K562 (cell line): Measurements from ENCODE around the gene KCNA10. TPM values are rescaled to one million over a fixed set of nuclear protein-coding genes. Genes with fewer than 3 reads are reported as not detected.

Experiments used
- ATAC-seq: fragments of 200-7000 bp; cut with Tn5 transposase; 3 replicates; pipeline ENCODE4 v1.9.1; 2020; ENCODE audit warnings: moderate library complexity
- BruUV-seq: library from RNA; stranded (reverse); fragments of 400-500 nt; replicated peaks from 2 replicates; lab custom pipeline; 2021; lab: Mats Ljungman, UMichigan
- CTCF ChIA-PET: fragments of 300-600 bp; formaldehyde crosslinking; extraction: SDS; loops from one replicate; lab custom pipeline; 2021; ENCODE audit warnings: low intra/inter-chr PET ratio; lab: Yijun Ruan, JAX
- POLR2A ChIA-PET: fragments of 300-600, 350-650 bp; sonication (Branson Sonifier 250); formaldehyde crosslinking; extraction: SDS; loops from one replicate; lab custom pipeline; 2021; ENCODE audit warnings: antibody characterized with exemption, inconsistent platforms; lab: Yijun Ruan, JAX
- DNase-seq, 4 experiments: peaks; one replicate each; pipeline versions ENCODE4 v3.0.0 to v3.0.0-alpha.2; 2011 to 2018; ENCODE audit warnings: low spot score in 3 of 4, mixed read lengths in 3 of 4; ENCODE audit errors: extremely low read depth in 1 of 4
- FAIRE-seq: peaks from 2 replicates; lab custom pipeline; 2011; peaks lifted over from hg19 to GRCh38; lab: Jason Lieb, UNC
- H2AFZ ChIP-seq: 2 replicates; pipeline ENCODE4 v1.6.0; 2011; ENCODE audit warnings: low read depth, low read length, control low read depth, inconsistent platforms
- H3K27ac ChIP-seq: fragments of 200-600 bp; 3 replicates; pipeline ENCODE4 v1.8.0; 2011; ENCODE audit warnings: low read depth, mild to moderate bottlenecking, control low read depth, inconsistent platforms, low read length, moderate library complexity, mixed read lengths; ENCODE audit errors: extremely low read depth
- H3K27me3 ChIP-seq, 2 experiments: fragments of 300-600 bp in 1 of 2; 2 replicates in 1 of 2; 3 replicates in 1 of 2; pipeline versions ENCODE4 v1.6.0 to v1.8.0; 2011; ENCODE audit warnings: inconsistent platforms in 2 of 2, low read length in 2 of 2, mild to moderate bottlenecking in 1 of 2, mixed read lengths in 1 of 2, moderate library complexity in 1 of 2; ENCODE audit not compliant: control insufficient read depth in 2 of 2, insufficient read depth in 2 of 2
- H3K36me3 ChIP-seq: fragments of 300-600 bp; 3 replicates; pipeline ENCODE4 v1.8.0; 2011; ENCODE audit warnings: mild to moderate bottlenecking, low read length, inconsistent platforms; ENCODE audit not compliant: control insufficient read depth, insufficient read depth
- H3K4me1 ChIP-seq, 2 experiments: fragments of 200-600 bp in 1 of 2; replicated peaks in 1 of 2; 2 replicates in 1 of 2; 3 replicates in 1 of 2; pipeline versions ENCODE4 v1.5.1 to v1.8.0; 2011; ENCODE audit warnings: inconsistent platforms in 2 of 2, low read length in 2 of 2, mild to moderate bottlenecking in 1 of 2, mixed read lengths in 1 of 2, moderate library complexity in 1 of 2; ENCODE audit not compliant: control insufficient read depth in 2 of 2, insufficient read depth in 2 of 2
- H3K4me2 ChIP-seq: 2 replicates; pipeline ENCODE4 v1.6.1; 2011; ENCODE audit warnings: low read length, control low read depth, inconsistent platforms, mixed read lengths; ENCODE audit not compliant: insufficient read depth
- H3K4me3 ChIP-seq: fragments of 200-600 bp; sonication (generic), shearing (Covaris generic); 2 replicates; pipeline ENCODE4 v1.5.1; 2016; ENCODE audit warnings: control low read depth, inconsistent platforms
- H3K79me2 ChIP-seq: fragments of 200-600 bp; 3 replicates; pipeline ENCODE4 v1.8.0; 2011; ENCODE audit warnings: low read length, inconsistent platforms; ENCODE audit not compliant: control insufficient read depth, insufficient read depth
- H3K9ac ChIP-seq, 2 experiments: 2 replicates each; pipeline versions ENCODE4 v1.6.0 to v1.6.1; 2011; ENCODE audit warnings: low read depth in 2 of 2, low read length in 2 of 2, control low read depth in 1 of 2, inconsistent platforms in 1 of 2, mild to moderate bottlenecking in 1 of 2, mixed read lengths in 1 of 2; ENCODE audit not compliant: insufficient read depth in 1 of 2
- H3K9me1 ChIP-seq: one replicate; pipeline ENCODE4 v1.6.0; 2011; ENCODE audit warnings: inconsistent platforms, mild to moderate bottlenecking, low read length, moderate library complexity; ENCODE audit not compliant: control insufficient read depth, insufficient read depth
- H3K9me3 ChIP-seq: replicated peaks from 2 replicates; pipeline ENCODE4 v1.5.1; 2011; ENCODE audit warnings: low read depth, low read length, inconsistent platforms; ENCODE audit not compliant: control insufficient read depth, insufficient read depth
- H4K20me1 ChIP-seq: replicated peaks from 2 replicates; pipeline ENCODE4 v1.6.1; 2011; ENCODE audit warnings: low read length, inconsistent platforms, mixed read lengths; ENCODE audit not compliant: control insufficient read depth, insufficient read depth
- CTCFL ChIP-seq: IDR thresholded peaks from 2 replicates; pipeline ENCODE4 v1.6.1; 2011; ENCODE audit warnings: borderline replicate concordance, low read depth, mild to moderate bottlenecking, moderate library complexity, low read length; ENCODE audit not compliant: insufficient read depth, poor library complexity, severe bottlenecking
- GABPB1 ChIP-seq: sonication (generic); formaldehyde crosslinking; IDR thresholded peaks from 2 replicates; pipeline ENCODE4 v1.8.0; 2022; ENCODE audit warnings: mild to moderate bottlenecking, missing genetic modification reagents
- HDAC1 ChIP-seq, 2 experiments: fragments of 450-650 bp; IDR thresholded peaks; 2 replicates each; pipeline ENCODE4 v1.6.1; 2016 to 2017; ENCODE audit warnings: inconsistent platforms in 1 of 2, mild to moderate bottlenecking in 1 of 2, moderate library complexity in 1 of 2
- JUNB ChIP-seq: fragments of 450-650 bp; formaldehyde crosslinking; conservative IDR thresholded peaks from 2 replicates; pipeline ENCODE4 v1.4.0; 2020; ENCODE audit warnings: mild to moderate bottlenecking
- KDM1A ChIP-seq, 2 experiments: fragments of 450-650 bp; IDR thresholded peaks; 2 replicates each; pipeline ENCODE4 v1.6.1; 2016; ENCODE audit warnings: mild to moderate bottlenecking in 2 of 2
- KLF16 ChIP-seq: IDR thresholded peaks from 2 replicates; pipeline ENCODE4 v1.6.1; 2016; ENCODE audit warnings: antibody characterized with exemption
- PHTF2 ChIP-seq: fragments of 250-450 bp; sonication (Bioruptor Pico); IDR thresholded peaks from 2 replicates; pipeline ENCODE4 v1.5.0; 2021; ENCODE audit warnings: mild to moderate bottlenecking
- SMARCB1 ChIP-seq: IDR thresholded peaks from 2 replicates; pipeline ENCODE4 v1.6.1; 2011; ENCODE audit warnings: improper control_type of control experiment, low read depth; ENCODE audit not compliant: insufficient read length
- SRSF9 ChIP-seq: fragments of 200-400 bp; formaldehyde crosslinking; IDR thresholded peaks from 2 replicates; pipeline ENCODE4 v1.6.1; 2017; ENCODE audit warnings: low read depth, low read length, borderline replicate concordance
- XRCC5 ChIP-seq: fragments of 200-400 bp; formaldehyde crosslinking; IDR thresholded peaks from 2 replicates; pipeline ENCODE4 v1.6.1; 2017; ENCODE audit warnings: low read depth, mild to moderate bottlenecking, low read length
- ZNF12 ChIP-seq: sonication (generic); formaldehyde crosslinking; IDR thresholded peaks from 2 replicates; pipeline ENCODE4 v1.4.0; 2020; ENCODE audit warnings: mild to moderate bottlenecking, missing genetic modification reagents
- WGBS: fragments of 100-300 bp; shearing (Covaris generic); methylation state at CpG from one replicate; pipeline ENCODE4 v1.1.6; 2016; ENCODE audit warnings: low coverage, mixed read lengths; ENCODE audit not compliant: insufficient coverage; ENCODE audit errors: missing lambda C conversion rate; 5-methylcytosine and 5-hydroxymethylcytosine counted together
- in situ Hi-C: fragments of 300-500 bp; cut with MboI; formaldehyde crosslinking; loops from 4 replicates; pipeline ENCODE4 v1.15.0; 2018; ENCODE audit warnings: inconsistent platforms, mixed read lengths
- intact Hi-C: fragments of 100-400 bp; cut with micrococcal nuclease; formaldehyde crosslinking; loops from 2 replicates; pipeline ENCODE4 v1.14.2; 2022
- polyA plus RNA-seq, 8 experiments: library from polyadenylated mRNA; depleted of rRNA in 4 of 8; stranded (reverse) in 5 of 8; unstranded in 3 of 8; fragments of >200 nt; fragmentation: Nextera tagmentation in 2 of 8; fragmentation: Illumina TruSeq in 1 of 8; extraction: Ambion mirVana in 2 of 8; extraction: Trizol in 1 of 8; gene quantifications; 2 replicates each; pipeline versions ENCODE4 v1.2.1 to v1.2.3, GENCODE V29; 2011 to 2014; ENCODE audit warnings: inconsistent platforms in 1 of 8, missing spikeins in 1 of 8
- total RNA-seq, 7 experiments: library from RNA; depleted of rRNA in 6 of 7; stranded (reverse); fragments of >200 nt in 6 of 7; fragmentation: Illumina TruSeq in 2 of 7; extraction: Trizol in 2 of 7; gene quantifications; 2 replicates each; pipeline versions ENCODE4 v1.2.1 to v1.2.3, GENCODE V29; 2011 to 2021; ENCODE audit warnings: low replicate concordance in 1 of 7
- TF ChIP-seq, protein P1 (sequence below), 2 experiments: IDR thresholded peaks; 2 replicates each; pipeline ENCODE4 v1.6.1; 2012; ENCODE audit warnings: improper control_type of control experiment in 2 of 2, low read depth in 2 of 2, low read length in 2 of 2, borderline replicate concordance in 1 of 2

Gene KCNA10
- total and polyA plus RNA-seq, 9 of the 15 experiments (the other 6 are each of a cell fraction or from before 2014, with no cell fraction given), result not detected

- TF ChIP-seq CTCFL, result no peak
Measured at GRCh38 chr1:110533230-110533629, 14.3 kb upstream of the KCNA10 start (continued).

DNA sequence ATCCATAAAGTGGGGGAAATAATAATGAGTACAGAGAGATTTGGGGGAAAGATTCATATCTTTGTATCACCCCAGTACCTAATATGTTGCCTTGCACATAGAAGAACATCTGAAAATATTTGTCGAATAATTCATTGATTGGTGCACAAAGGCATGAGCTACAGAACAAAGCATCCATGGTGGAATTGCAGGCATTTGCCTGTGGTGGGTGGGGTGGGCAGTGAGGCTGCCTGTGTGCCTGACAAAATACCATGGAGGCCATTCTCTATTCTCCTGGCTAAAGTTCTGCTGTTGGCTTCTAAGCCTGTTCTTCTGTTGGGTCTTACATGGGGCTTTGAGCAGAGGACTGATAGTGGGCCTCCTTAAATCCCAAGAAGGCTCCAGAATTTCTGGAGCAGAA, 10.0 kb upstream of the KCNA10 start:
- Histone ChIP-seq H3K9me1 (no peaks in the 10 kb centered on the region), H4K20me1 (peaks cover 23% of the 10 kb centered on the region), H3K36me3 (no peaks in the 10 kb centered on the region), H3K4me1 (no peaks in the 10 kb centered on the region; a peak in 2 of 5 replicates), H3K9me3 (no peaks in the 10 kb centered on the region), H3K27ac (no peak overlapping the region), H3K4me2 (no peak overlapping the region), H3K79me2 (no peaks in the 10 kb centered on the region), H3K9ac (no peak overlapping the region), H3K27me3 (peaks cover 2 to 31% of the 10 kb centered on the region in 2 experiments; a peak in 3 of 5 replicates)
- in situ Hi-C loops, result loop anchor here (5.0 kb wide), 1 partner anchor 83 kb away; no protein-coding TSS in a partner anchor
- CTCF ChIA-PET, result no interaction called here
- DNase-seq, result no peak
- ATAC-seq, result no peak
- FAIRE-seq, result no peak
- 0% methylated on average over 1 of the region's 1 CpG for WGBS
- TF ChIP-seq SRSF9, result no peak
- no peak for TF ChIP-seq JUNB (CRISPR knock-in tag)
- TF ChIP-seq KLF16, result no peak
- TF ChIP-seq GABPB1 (CRISPR knock-in tag), result no peak
- TF ChIP-seq ZNF12 (CRISPR knock-in tag), result no peak
- TF ChIP-seq SMARCB1, result no peak
- TF ChIP-seq HDAC1 (IDR thresholded peaks at IDR 0.05), result no peak
- TF ChIP-seq, protein P1, sequence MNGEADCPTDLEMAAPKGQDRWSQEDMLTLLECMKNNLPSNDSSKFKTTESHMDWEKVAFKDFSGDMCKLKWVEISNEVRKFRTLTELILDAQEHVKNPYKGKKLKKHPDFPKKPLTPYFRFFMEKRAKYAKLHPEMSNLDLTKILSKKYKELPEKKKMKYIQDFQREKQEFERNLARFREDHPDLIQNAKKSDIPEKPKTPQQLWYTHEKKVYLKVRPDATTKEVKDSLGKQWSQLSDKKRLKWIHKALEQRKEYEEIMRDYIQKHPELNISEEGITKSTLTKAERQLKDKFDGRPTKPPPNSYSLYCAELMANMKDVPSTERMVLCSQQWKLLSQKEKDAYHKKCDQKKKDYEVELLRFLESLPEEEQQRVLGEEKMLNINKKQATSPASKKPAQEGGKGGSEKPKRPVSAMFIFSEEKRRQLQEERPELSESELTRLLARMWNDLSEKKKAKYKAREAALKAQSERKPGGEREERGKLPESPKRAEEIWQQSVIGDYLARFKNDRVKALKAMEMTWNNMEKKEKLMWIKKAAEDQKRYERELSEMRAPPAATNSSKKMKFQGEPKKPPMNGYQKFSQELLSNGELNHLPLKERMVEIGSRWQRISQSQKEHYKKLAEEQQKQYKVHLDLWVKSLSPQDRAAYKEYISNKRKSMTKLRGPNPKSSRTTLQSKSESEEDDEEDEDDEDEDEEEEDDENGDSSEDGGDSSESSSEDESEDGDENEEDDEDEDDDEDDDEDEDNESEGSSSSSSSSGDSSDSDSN (IDR thresholded peaks at IDR 0.05; ENCODE audit: borderline replicate concordance in 1 of 2, low read depth in 2 of 2, low read length in 2 of 2), result no peak
- no peak for TF ChIP-seq XRCC5
- TF ChIP-seq KDM1A (IDR thresholded peaks at IDR 0.05), result no peak
- TF ChIP-seq PHTF2 (CRISPR knock-in tag), result no peak
- TF ChIP-seq, all 486 proteins: peak for 0
- Histone ChIP-seq H2AFZ (no peak overlapping the region), H3K4me3 (no peak overlapping the region)
- POLR2A ChIA-PET, result interaction anchor here (1.1 kb wide), 1 partner anchor 10 kb away, joined by 3 read pairs; no protein-coding TSS in a partner anchor
- intact Hi-C loops, result no loop called here
- no TSS peak for BruUV-seq
